ENCODE results near the gene IL17RA. TPM values are rescaled to one million over a fixed set of nuclear protein-coding genes. Genes with fewer than 3 reads are reported as not detected.

The IL17RA gene
- total and polyA plus RNA-seq, 2 of the 4 experiments (the other 2 are of a cell fraction): 5.2 to 15.3 TPM

DNA sequence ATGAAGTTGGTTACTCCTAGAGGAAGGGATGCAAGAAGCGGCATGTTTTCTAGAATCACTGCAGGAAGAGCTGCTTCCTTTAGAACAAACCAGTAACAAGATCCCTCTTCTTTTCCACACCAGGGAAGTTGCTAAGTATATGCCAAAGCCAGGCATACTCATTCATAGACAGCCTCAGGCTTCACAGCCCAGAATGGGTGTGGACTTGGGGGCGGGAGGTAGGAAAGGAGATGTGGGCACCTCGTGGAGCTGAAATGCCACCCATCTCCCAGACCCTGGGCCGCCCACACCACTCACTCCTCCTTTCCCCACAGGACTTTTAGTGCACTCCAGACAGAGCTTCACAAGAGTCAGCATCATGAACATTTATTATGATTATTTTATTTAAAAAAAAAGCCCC is 52.4 kb downstream of the IL17RA start:
- H4K5ac ChIP-seq (ENCODE audit: low read depth, low read length): no peak overlapping the region
- CTCF ChIA-PET: no interaction called here
- dilution Hi-C loops (cut with HindIII; ENCODE audit: low sequenced_read_pairs, unreplicated experiment): no loop called here
- no peak overlapping the region for H3K56ac ChIP-seq (ENCODE audit: extremely low read depth, insufficient read depth, low read length)
- no peaks in the 10 kb centered on the region for H3K79me1 ChIP-seq (ENCODE audit: low read depth in 1 of 2, low read length in 2 of 2)
- no peak overlapping the region for H3K18ac ChIP-seq (ENCODE audit: low read depth, low read length)
- no peaks in the 10 kb centered on the region for H3K9me1 ChIP-seq (ENCODE audit: insufficient read depth, low read length)
- no peak overlapping the region for H2AFZ ChIP-seq (replicated peaks; ENCODE audit: low read length, poor library complexity)
- WGBS, 2 experiments (ENCODE audit: extremely low coverage in 2 of 2, insufficient read length in 1 of 2): no CpG with 5 or more reads among the region's 4 CpGs
- H3K4ac ChIP-seq (ENCODE audit: low read depth, low read length): no peak overlapping the region
- no peak overlapping the region for H2BK20ac ChIP-seq (ENCODE audit: low read depth, low read length)
- in situ Hi-C loops (cut with MboI; ENCODE audit: low sequenced_read_pairs): no loop called here
- BruUV-seq (replicated peaks): no TSS peak
- no peak overlapping the region for H2AK9ac ChIP-seq (replicated peaks; ENCODE audit: low read depth, low read length, poor library complexity)
- H3K27me3 ChIP-seq (ENCODE audit: control insufficient read depth, insufficient read depth, low read length): no peaks in the 10 kb centered on the region
- ATAC-seq (ENCODE audit: low read depth): no peak
- H2BK15ac ChIP-seq (ENCODE audit: low read depth, low read length): no peak overlapping the region
- no peaks in the 10 kb centered on the region; the same call in 1 of the 2 replicates for H4K20me1 ChIP-seq (ENCODE audit: insufficient read depth, low read length)
- no peak overlapping the region for H3K4me3 ChIP-seq (ENCODE audit: insufficient read depth, low read depth, low read length)
- no peak overlapping the region for H3K4me2 ChIP-seq (ENCODE audit: low read depth, low read length)
- no peak overlapping the region for H3K27ac ChIP-seq (ENCODE audit: insufficient read depth, low read length)
- peaks cover 24% of the 10 kb centered on the region for H3K36me3 ChIP-seq (ENCODE audit: control insufficient read depth, insufficient read depth, low read length)
- H4K8ac ChIP-seq (ENCODE audit: low read depth in 2 of 2, low read length in 2 of 2): no peak overlapping the region
- H3K14ac ChIP-seq (replicated peaks; ENCODE audit: low read depth, low read length): no peak overlapping the region
- no peak overlapping the region for H4K91ac ChIP-seq (ENCODE audit: insufficient read depth, low read depth, low read length)
- intact Hi-C loops (cut with micrococcal nuclease): no loop called here
- H3K9me3 ChIP-seq (ENCODE audit: control insufficient read depth, insufficient read depth, low read length): no peaks in the 10 kb centered on the region
- no peak overlapping the region for H3K23ac ChIP-seq (ENCODE audit: low read depth, low read length)
- DNase-seq: no peak
- no peak overlapping the region for H2BK5ac ChIP-seq (ENCODE audit: low read depth, low read length, poor library complexity, severe bottlenecking)
- H3K4me1 ChIP-seq (ENCODE audit: control insufficient read depth, insufficient read depth, low read length): no peaks in the 10 kb centered on the region
- TF ChIP-seq MAFK (IDR thresholded peaks at IDR 0.05; ENCODE audit: low read depth, low read length): no peak
- TF ChIP-seq FOS (IDR thresholded peaks at IDR 0.05; ENCODE audit: low read depth, low read length): no peak
- no peak for TF ChIP-seq CTCF (conservative IDR thresholded peaks at IDR 0.05; ENCODE audit: low read depth, low read length)
- no peak for TF ChIP-seq CHD1 (IDR thresholded peaks at IDR 0.05; ENCODE audit: low read depth, low read length)
- TF ChIP-seq MAZ (IDR thresholded peaks at IDR 0.05; ENCODE audit: borderline replicate concordance, low read depth, low read length): no peak
- no peak for TF ChIP-seq POLR2A (IDR thresholded peaks at IDR 0.05; ENCODE audit: low read depth, low read length)
- TF ChIP-seq USF2 (IDR thresholded peaks at IDR 0.05; ENCODE audit: low read depth, low read length): no peak
- no peak for TF ChIP-seq RAD21 (IDR thresholded peaks at IDR 0.05; ENCODE audit: low read length)
- no peak for TF ChIP-seq BHLHE40 (IDR thresholded peaks at IDR 0.05; ENCODE audit: low read depth, low read length)
- TF ChIP-seq CEBPB (IDR thresholded peaks at IDR 0.05; ENCODE audit: low read depth, low read length): no peak
- TF ChIP-seq RFX5 (IDR thresholded peaks at IDR 0.05; ENCODE audit: low read depth, low read length): no peak
- no peak for TF ChIP-seq ELK1 (IDR thresholded peaks at IDR 0.05; ENCODE audit: borderline replicate concordance, low read depth, low read length)
- TF ChIP-seq RCOR1 (IDR thresholded peaks at IDR 0.05; ENCODE audit: insufficient replicate concordance, low read length): no peak
- no peak for TF ChIP-seq SMC3 (IDR thresholded peaks at IDR 0.05; ENCODE audit: low read depth, low read length)
- H2BK120ac ChIP-seq (ENCODE audit: low read depth, low read length): no peak overlapping the region
- POLR2A ChIA-PET (ENCODE audit: unreplicated experiment): no interaction called here
- H3K9ac ChIP-seq (ENCODE audit: low read depth, low read length): no peak overlapping the region
- no peak overlapping the region for H2AK5ac ChIP-seq (ENCODE audit: low read depth, low read length)
